Stimulated activated CD8-positive, alpha-beta memory T cell treated with anti-CD3 and anti-CD28 coated beads, Interleukin-4, amount 100 ng/mL, for 48 hours (primary cell): ENCODE data around the gene RNF169.

ENCODE experiments used
- DNase-seq: peaks from one replicate; pipeline ENCODE4 v3.0.0-alpha.2; 2020

Gene RNF169

GRCh38 chr11:74770456-74770855 lies 21.8 kb downstream of the RNF169 start:
- DNase-seq = no peak

- DNase-seq = no peak
Observed at GRCh38 chr11:74771139-74771538, 22.5 kb downstream of the RNF169 start.

GRCh38 chr11:74773476-74773875 lies 24.8 kb downstream of the RNF169 start:
- DNase-seq = no peak

GRCh38 chr11:74775762-74776161 lies 27.1 kb downstream of the RNF169 start:
- no peak for DNase-seq

- DNase-seq = no peak
Observed at GRCh38 chr11:74776546-74776945, 27.9 kb downstream of the RNF169 start.

GRCh38 chr11:74777038-74777437 lies 28.4 kb downstream of the RNF169 start:
- DNase-seq = no peak

- no peak for DNase-seq
Observed at GRCh38 chr11:74777877-74778276, 29.2 kb downstream of the RNF169 start.

GRCh38 chr11:74778581-74778980 lies 29.9 kb downstream of the RNF169 start:
- DNase-seq = no peak

GRCh38 chr11:74780248-74781005 lies 31.8 kb downstream of the RNF169 start:
- DNase-seq = no peak

- no peak for DNase-seq
Observed at GRCh38 chr11:74783241-74783871, 34.7 kb downstream of the RNF169 start.

GRCh38 chr11:74784234-74784633 lies 35.6 kb downstream of the RNF169 start:
- DNase-seq = no peak

- DNase-seq = no peak
Observed at GRCh38 chr11:74784726-74785125, 36.1 kb downstream of the RNF169 start.

- no peak for DNase-seq
Observed at GRCh38 chr11:74786574-74786973, 37.9 kb downstream of the RNF169 start.

- no peak for DNase-seq
Observed at GRCh38 chr11:74791333-74792100, 42.9 kb downstream of the RNF169 start.

GRCh38 chr11:74806267-74806666 lies 57.6 kb downstream of the RNF169 start:
- no peak for DNase-seq

- no peak for DNase-seq
Observed at GRCh38 chr11:74809801-74810200, 61.2 kb downstream of the RNF169 start.

GRCh38 chr11:74815966-74816365 lies 67.3 kb downstream of the RNF169 start:
- DNase-seq = no peak

- DNase-seq = no peak
Observed at GRCh38 chr11:74816664-74817063, 68.0 kb downstream of the RNF169 start.

GRCh38 chr11:74818283-74818946 lies 69.8 kb downstream of the RNF169 start:
- DNase-seq = no peak

- no peak for DNase-seq
Observed at GRCh38 chr11:74819400-74819799, 70.8 kb downstream of the RNF169 start.

- DNase-seq = no peak
Observed at GRCh38 chr11:74820763-74821162, 72.1 kb downstream of the RNF169 start.

- no peak for DNase-seq
Observed at GRCh38 chr11:74822170-74822569, 73.5 kb downstream of the RNF169 start.

GRCh38 chr11:74824285-74824982 lies 75.8 kb downstream of the RNF169 start:
- no peak for DNase-seq
